Upper lobe of right lung (tissue), 1 donor: ENCODE results near the gene CHRNE. TPM values are rescaled to one million over a fixed set of nuclear protein-coding genes. Genes with fewer than 3 reads are reported as not detected.
A peak's percentile ranks its signal among the peaks of the same experiment; 100 is the strongest.
"Not testable (repeated sequence)": the region's sequence is repeated elsewhere in the genome, so short reads cannot be mapped to it uniquely, and the experiment has no call there.

ENCODE experiments used
- ATAC-seq: fragments of 200-7000 bp; cut with Tn5 transposase; one replicate; pipeline ENCODE4 v1.9.1; 2020; ENCODE audit warnings: mild to moderate bottlenecking, moderate library complexity
- DNase-seq: peaks from one replicate; pipeline ENCODE4 v3.0.0-alpha.2; 2020
- H3K27ac ChIP-seq: fragments of 200-600 bp; one replicate; pipeline ENCODE4 v1.8.0; 2022
- H3K27me3 ChIP-seq: fragments of 200-600 bp; one replicate; pipeline ENCODE4 v1.8.0; 2022; ENCODE audit warnings: mild to moderate bottlenecking
- H3K36me3 ChIP-seq: fragments of 200-600 bp; one replicate; pipeline ENCODE4 v1.8.0; 2022
- H3K4me1 ChIP-seq: fragments of 200-600 bp; one replicate; pipeline ENCODE4 v1.8.0; 2022
- H3K4me3 ChIP-seq: fragments of 200-600 bp; one replicate; pipeline ENCODE4 v1.8.0; 2022; ENCODE audit warnings: mild to moderate bottlenecking
- H3K9me3 ChIP-seq: fragments of 200-600 bp; one replicate; pipeline ENCODE4 v1.8.0; 2022
- intact Hi-C: fragments of 100-400 bp; cut with DNase I; formaldehyde crosslinking; loops from one replicate; pipeline ENCODE4 v1.11.0; 2022
- total RNA-seq: library from RNA; stranded (reverse); fragmentation: NEBNext Ultra II Directional; extraction: Animal tissue kit (Norgen Biotek cat#: 25700); gene quantifications from one replicate; pipeline ENCODE4 v1.2.1, GENCODE V29; 2021
- TF ChIP-seq, protein P1 (sequence below): fragments of 200-600 bp; IDR thresholded peaks from one replicate; pipeline ENCODE4 v1.8.0; 2022; ENCODE audit warnings: antibody characterized with exemption
- donor health status: DM: no; HTN: yes; CAD: no; lungs with severe emphysema.

Gene CHRNE
- total RNA-seq, 1 donor from 2014 or later, result 0.98 TPM

DNA sequence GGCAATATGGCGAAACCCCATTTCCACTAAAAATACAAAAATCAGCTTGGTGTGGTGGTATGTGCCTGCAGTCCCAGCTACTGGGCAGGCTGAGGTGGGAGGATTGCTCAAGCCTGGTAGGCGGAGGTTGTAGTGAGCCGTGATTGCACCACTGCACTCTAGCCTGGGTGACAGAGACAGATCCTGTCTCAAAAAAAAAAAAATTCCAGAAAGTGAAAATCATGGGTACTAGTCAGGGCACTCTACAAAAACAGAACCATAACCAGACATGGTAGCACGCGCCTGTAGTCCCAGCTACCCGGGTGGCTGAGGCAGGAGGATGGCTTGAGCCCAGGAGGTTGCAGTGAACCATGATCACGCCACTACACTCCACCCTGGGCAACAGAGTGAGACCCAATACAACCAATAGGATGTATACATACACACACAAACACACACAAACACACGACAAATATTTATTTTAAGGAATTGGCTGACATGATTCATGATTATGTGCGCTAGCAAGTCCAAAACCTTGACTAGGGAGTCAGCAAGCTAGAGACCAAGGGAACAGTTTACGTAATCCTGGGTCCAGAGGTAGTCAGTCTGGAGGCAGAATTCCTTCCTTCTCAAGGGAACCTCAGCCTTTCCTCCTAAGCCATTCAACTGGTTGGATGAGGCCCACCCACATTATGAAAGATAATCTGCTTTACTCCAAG lies 17.6 kb upstream of the CHRNE start:
- ATAC-seq, result peak; percentile 94

DNA sequence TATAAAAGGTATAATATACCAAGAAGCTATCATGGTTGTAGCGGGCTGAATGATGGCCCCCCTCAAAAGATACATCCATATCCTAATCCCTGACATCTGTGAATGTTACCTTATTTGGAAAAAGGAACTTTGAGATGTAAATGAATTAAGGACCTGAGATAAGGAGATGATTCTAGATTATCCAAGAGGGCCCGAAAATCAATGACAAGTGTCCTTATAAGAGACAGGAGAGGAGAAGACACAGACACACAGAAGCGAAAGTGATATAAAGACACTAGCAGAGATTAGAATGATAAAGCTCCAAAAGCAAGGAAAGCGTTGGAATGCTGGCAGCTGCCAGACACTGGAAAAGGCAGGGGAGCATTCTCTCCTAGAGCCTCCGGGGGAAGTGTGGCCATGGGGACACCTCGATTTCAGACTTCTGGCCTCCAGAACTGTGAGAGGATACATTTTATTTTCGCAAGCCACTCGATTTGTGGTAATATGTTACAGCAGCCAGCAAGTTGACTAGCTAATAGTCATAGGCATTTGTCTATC lies 16.7 kb upstream of the CHRNE start:
- H3K36me3 ChIP-seq, result no peaks in the 10 kb centered on the region
- no peak for ATAC-seq
- intact Hi-C loops, result no loop called here
- no peaks in the 10 kb centered on the region for H3K27me3 ChIP-seq
- no peaks in the 10 kb centered on the region for H3K9me3 ChIP-seq
- H3K27ac ChIP-seq, result no peak overlapping the region
- no peaks in the 10 kb centered on the region for H3K4me1 ChIP-seq
- DNase-seq, result no peak
- no peak overlapping the region for H3K4me3 ChIP-seq
- TF ChIP-seq, protein P1, sequence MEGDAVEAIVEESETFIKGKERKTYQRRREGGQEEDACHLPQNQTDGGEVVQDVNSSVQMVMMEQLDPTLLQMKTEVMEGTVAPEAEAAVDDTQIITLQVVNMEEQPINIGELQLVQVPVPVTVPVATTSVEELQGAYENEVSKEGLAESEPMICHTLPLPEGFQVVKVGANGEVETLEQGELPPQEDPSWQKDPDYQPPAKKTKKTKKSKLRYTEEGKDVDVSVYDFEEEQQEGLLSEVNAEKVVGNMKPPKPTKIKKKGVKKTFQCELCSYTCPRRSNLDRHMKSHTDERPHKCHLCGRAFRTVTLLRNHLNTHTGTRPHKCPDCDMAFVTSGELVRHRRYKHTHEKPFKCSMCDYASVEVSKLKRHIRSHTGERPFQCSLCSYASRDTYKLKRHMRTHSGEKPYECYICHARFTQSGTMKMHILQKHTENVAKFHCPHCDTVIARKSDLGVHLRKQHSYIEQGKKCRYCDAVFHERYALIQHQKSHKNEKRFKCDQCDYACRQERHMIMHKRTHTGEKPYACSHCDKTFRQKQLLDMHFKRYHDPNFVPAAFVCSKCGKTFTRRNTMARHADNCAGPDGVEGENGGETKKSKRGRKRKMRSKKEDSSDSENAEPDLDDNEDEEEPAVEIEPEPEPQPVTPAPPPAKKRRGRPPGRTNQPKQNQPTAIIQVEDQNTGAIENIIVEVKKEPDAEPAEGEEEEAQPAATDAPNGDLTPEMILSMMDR, result no peak

More for the DNA sequence above, 17.6 kb upstream of the CHRNE start:
- peak; percentile 88 for DNase-seq
- no peaks in the 10 kb centered on the region for H3K36me3 ChIP-seq
- no peaks in the 10 kb centered on the region for H3K4me1 ChIP-seq
- H3K27ac ChIP-seq, result peak overlapping the region; percentile 2
- TF ChIP-seq, protein P1, result no peak
- intact Hi-C loops, result no loop called here
- no peaks in the 10 kb centered on the region for H3K9me3 ChIP-seq
- no peak overlapping the region for H3K4me3 ChIP-seq
- no peaks in the 10 kb centered on the region for H3K27me3 ChIP-seq

DNA sequence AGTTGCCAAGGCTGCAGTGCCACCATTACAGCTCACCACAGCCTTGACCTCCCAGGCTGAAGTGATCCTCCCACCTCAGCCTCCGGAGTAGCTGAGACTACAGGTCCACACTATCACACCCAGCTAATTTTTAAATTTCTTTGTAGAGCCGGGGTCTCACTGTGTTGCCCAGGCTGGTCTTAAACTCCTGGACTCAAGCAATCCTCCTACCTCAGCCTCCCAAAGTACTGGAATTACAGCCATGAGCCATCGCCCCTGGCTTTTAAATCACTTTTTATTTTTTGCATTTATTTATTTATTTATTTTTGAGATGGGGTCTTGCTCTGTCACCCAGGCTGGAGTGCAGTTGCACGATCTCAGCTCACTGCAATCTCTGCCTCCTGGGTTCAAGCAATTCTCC lies 11.7 kb upstream of the CHRNE start:
- H3K4me3 ChIP-seq, intact Hi-C loops, H3K9me3 ChIP-seq, H3K4me1 ChIP-seq, H3K36me3 ChIP-seq, ATAC-seq, H3K27me3 ChIP-seq, DNase-seq, H3K27ac ChIP-seq: not testable (repeated sequence)

DNA sequence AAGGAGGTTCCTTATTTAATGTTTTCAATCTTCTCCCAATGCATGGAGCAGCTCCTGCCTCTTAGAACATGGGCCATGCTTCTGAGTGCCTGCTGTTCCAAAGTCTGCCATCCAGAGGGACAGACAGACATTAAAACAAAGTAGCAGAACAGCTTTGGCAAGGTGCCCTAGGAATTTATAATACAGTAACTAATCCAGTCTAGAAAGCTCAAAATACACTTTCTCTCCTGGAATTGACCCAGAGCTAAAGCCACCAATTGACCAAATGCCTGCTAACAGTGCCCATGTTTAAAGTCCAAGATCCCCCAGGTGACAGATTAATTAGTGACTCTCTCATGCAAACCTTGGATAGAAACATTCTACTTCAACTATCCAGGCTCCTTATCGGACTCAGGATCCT lies 11.1 kb upstream of the CHRNE start:
- ATAC-seq (no peak), DNase-seq (no peak)
- Histone ChIP-seq H3K9me3 (no peaks in the 10 kb centered on the region), H3K27me3 (no peaks in the 10 kb centered on the region), H3K36me3 (no peaks in the 10 kb centered on the region), H3K27ac (no peak overlapping the region), H3K4me1 (peaks cover 5% of the 10 kb centered on the region), H3K4me3 (no peak overlapping the region)
- TF ChIP-seq, protein P1, result no peak
- intact Hi-C loops, result no loop called here

DNA sequence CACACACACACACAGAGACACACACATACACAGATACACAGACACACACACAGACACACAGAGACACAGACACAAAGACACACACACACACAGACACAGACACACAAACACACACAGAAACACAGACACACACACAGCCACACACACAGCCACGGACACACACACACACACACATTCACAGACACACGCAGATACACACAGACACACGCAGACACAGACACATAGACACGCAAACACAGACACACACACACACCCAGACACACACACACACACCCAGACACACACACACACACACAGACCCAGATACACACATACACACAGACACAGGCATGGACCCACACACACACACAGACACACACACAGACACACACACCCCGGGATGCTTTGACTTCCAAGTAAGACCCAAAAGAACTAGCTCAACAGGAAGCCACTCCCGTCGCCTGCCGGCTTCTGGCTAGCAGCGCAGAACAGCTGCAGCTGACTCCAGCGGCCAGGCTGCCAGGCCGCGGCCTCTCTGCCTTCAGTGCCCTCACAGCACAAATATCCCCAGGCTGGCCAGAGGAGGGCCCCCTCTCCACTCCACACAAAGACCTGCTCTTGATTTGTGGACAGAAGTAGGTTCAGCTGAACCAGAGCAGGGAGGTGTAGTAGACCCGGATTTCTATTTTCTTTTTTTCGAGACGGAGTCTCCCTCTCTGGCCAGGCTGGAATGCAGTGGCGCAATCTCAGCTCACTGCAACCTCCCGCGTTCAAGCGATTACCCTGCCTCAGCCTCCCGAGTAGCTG lies 6.0 kb upstream of the CHRNE start:
- H3K36me3 ChIP-seq, result no peaks in the 10 kb centered on the region
- H3K27me3 ChIP-seq, result no peaks in the 10 kb centered on the region
- ATAC-seq (peak; percentile 99), DNase-seq (peak; percentile 93)
- H3K4me3 ChIP-seq, result no peak overlapping the region
- peaks cover 5% of the 10 kb centered on the region for H3K4me1 ChIP-seq
- intact Hi-C loops, result loop anchor here (10.0 kb wide), 1 partner anchor 156 kb away; no protein-coding TSS in a partner anchor
- peak overlapping the region; percentile 81 for H3K27ac ChIP-seq
- no peaks in the 10 kb centered on the region for H3K9me3 ChIP-seq
- TF ChIP-seq, protein P1, result peak; percentile 95

DNA sequence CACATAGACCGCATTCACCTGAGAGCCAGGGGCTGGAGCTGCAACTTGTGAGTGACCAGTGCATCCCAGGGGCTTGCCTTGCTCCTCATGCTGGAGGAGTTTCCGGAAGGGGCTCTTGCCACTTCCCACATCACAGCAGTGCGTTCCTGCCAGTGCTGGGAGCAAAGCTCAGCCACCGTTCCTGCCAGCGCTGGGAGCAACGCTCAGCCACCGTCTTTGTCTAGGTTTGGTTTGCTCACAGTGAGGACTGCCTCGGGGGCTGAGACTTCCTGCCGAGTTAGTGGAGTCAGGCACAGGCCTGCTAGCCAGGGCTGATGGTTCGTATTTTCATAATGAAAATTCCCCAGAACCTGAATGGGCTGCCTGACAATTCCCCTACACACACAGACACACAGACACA lies 5.4 kb upstream of the CHRNE start:
- Histone ChIP-seq H3K4me3 (no peak overlapping the region), H3K9me3 (no peaks in the 10 kb centered on the region), H3K36me3 (no peaks in the 10 kb centered on the region), H3K27ac (peak overlapping the region; percentile 55), H3K27me3 (no peaks in the 10 kb centered on the region), H3K4me1 (peaks cover 5% of the 10 kb centered on the region)
- TF ChIP-seq, protein P1, result no peak
- DNase-seq (no peak), ATAC-seq (no peak)
- intact Hi-C loops, result loop anchor here (10.0 kb wide), 1 partner anchor 156 kb away; no protein-coding TSS in a partner anchor

DNA sequence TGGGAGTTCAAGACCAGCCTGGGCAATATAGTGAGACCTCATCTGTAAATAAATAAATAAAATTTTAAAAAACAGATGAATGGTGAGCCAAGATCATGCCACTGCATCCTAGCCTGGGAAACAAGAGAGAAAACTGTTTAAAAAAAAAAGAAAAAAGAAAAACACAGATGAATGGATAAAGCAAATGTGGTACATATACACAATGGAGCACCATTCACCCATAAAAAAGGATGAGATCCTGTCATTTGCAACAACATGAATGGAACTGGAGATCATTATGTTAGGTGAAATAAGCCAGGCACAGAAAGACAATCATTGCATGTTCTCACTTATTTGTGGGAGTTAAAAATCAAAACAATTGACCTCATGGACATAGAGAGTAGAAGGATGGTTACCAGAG lies 3.7 kb upstream of the CHRNE start:
- H3K9me3 ChIP-seq, H3K4me1 ChIP-seq, H3K4me3 ChIP-seq, H3K27me3 ChIP-seq, H3K36me3 ChIP-seq, ATAC-seq, H3K27ac ChIP-seq, DNase-seq: not testable (repeated sequence)
- intact Hi-C loops, result loop anchor here (10.0 kb wide), 1 partner anchor 158 kb away; no protein-coding TSS in a partner anchor
